SK-N-SH (cell line): ENCODE data around the gene VDAC1. TPM values are rescaled to one million over a fixed set of nuclear protein-coding genes. Genes with fewer than 3 reads are reported as not detected.

Experiments used
- CTCF ChIA-PET: fragments of 300-600, 350-600 bp; formaldehyde crosslinking; extraction: SDS; loops from one replicate; lab custom pipeline; 2021; lab: Yijun Ruan, JAX
- POLR2A ChIA-PET: fragments of 350-600 bp; sonication (Branson Sonifier 250); formaldehyde crosslinking; extraction: SDS; loops from one replicate; lab custom pipeline; 2020; ENCODE audit warnings: antibody characterized with exemption, inconsistent platforms; lab: Yijun Ruan, JAX
- DNase-seq: peaks from one replicate; pipeline ENCODE4 v3.0.0; 2012
- H2AFZ ChIP-seq: fragments of 200-600 bp; sonication (generic); 2 replicates; pipeline ENCODE4 v1.8.1; 2016; ENCODE audit warnings: antibody characterized with exemption, mild to moderate bottlenecking, low read depth
- H3F3A ChIP-seq: fragments of 200-600 bp; sonication (generic); replicated peaks from 2 replicates; pipeline ENCODE3; 2016; ENCODE audit warnings: antibody characterized with exemption, mild to moderate bottlenecking; ENCODE audit not compliant: insufficient read depth
- H3K27ac ChIP-seq, 2 experiments: fragments of 200-500 bp in 1 of 2; fragments of 200-600 bp in 1 of 2; sonication (Bioruptor generic) in 1 of 2; sonication (generic), shearing (Covaris generic) in 1 of 2; 2 replicates each; pipeline versions ENCODE4 v1.5.1 to v1.6.1; 2014 to 2016; ENCODE audit warnings: low read depth in 2 of 2, inconsistent platforms in 1 of 2, low read length in 1 of 2, mild to moderate bottlenecking in 1 of 2, mixed read lengths in 1 of 2
- H3K27me3 ChIP-seq: fragments of 200-600 bp; sonication (generic), shearing (Covaris generic); 2 replicates; pipeline ENCODE4 v1.6.1; 2016; ENCODE audit warnings: mixed run types; ENCODE audit not compliant: insufficient read depth
- H3K36me3 ChIP-seq, 2 experiments: fragments of 200-500 bp in 1 of 2; fragments of 200-600 bp in 1 of 2; sonication (Bioruptor generic) in 1 of 2; sonication (generic) in 1 of 2; replicated peaks in 1 of 2; 2 replicates each; pipeline versions ENCODE3 to v1.5.1; 2014 to 2016; ENCODE audit warnings: low read length in 1 of 2, mild to moderate bottlenecking in 1 of 2; ENCODE audit not compliant: insufficient read depth in 2 of 2, control insufficient read depth in 1 of 2
- H3K4me1 ChIP-seq, 2 experiments: fragments of 200-500 bp in 1 of 2; fragments of 200-600 bp in 1 of 2; sonication (Bioruptor generic) in 1 of 2; sonication (generic), shearing (Covaris generic) in 1 of 2; 2 replicates each; pipeline versions ENCODE4 v1.5.1 to v1.6.1; 2014 to 2016; ENCODE audit warnings: low read depth in 1 of 2, low read length in 1 of 2, mixed run types in 1 of 2; ENCODE audit not compliant: insufficient read depth in 2 of 2, control insufficient read depth in 1 of 2
- H3K4me2 ChIP-seq: fragments of 200-600 bp; sonication (generic), shearing (Covaris generic); 2 replicates; pipeline ENCODE4 v1.6.1; 2017; ENCODE audit warnings: mixed run types
- H3K4me3 ChIP-seq, 2 experiments: fragments of 200-500 bp in 1 of 2; fragments of 200-600 bp in 1 of 2; sonication (Bioruptor generic) in 1 of 2; sonication (generic), shearing (Covaris generic) in 1 of 2; 2 replicates each; pipeline versions ENCODE4 v1.5.1 to v1.8.1; 2014 to 2016; ENCODE audit warnings: low read depth in 2 of 2, inconsistent platforms in 1 of 2, low read length in 1 of 2, mild to moderate bottlenecking in 1 of 2, mixed read lengths in 1 of 2, moderate library complexity in 1 of 2
- H3K79me2 ChIP-seq: fragments of 200-600 bp; sonication (generic); 2 replicates; pipeline ENCODE4 v1.8.1; 2017; ENCODE audit warnings: mild to moderate bottlenecking; ENCODE audit not compliant: insufficient read depth
- H3K9ac ChIP-seq: fragments of 200-600 bp; sonication (generic); 2 replicates; pipeline ENCODE4 v1.6.1; 2017; ENCODE audit warnings: mixed run types
- H3K9me2 ChIP-seq: fragments of 200-600 bp; sonication (generic); 2 replicates; pipeline ENCODE4 v1.6.1; 2017; ENCODE audit warnings: mixed run types
- H3K9me3 ChIP-seq: fragments of 200-600 bp; sonication (generic); 2 replicates; pipeline ENCODE4 v1.6.1; 2017; ENCODE audit warnings: mixed run types, mild to moderate bottlenecking, moderate library complexity
- H4K20me1 ChIP-seq: fragments of 200-600 bp; sonication (generic); 2 replicates; pipeline ENCODE4 v1.6.1; 2017; ENCODE audit warnings: mild to moderate bottlenecking, mixed run types; ENCODE audit not compliant: insufficient read depth
- EP300 ChIP-seq, 2 experiments: IDR thresholded peaks; 2 replicates each; pipeline versions ENCODE4 v1.4.0 to v1.6.1; 2012; ENCODE audit warnings: borderline replicate concordance in 1 of 2, low read depth in 1 of 2, low read length in 1 of 2
- FOSL2 ChIP-seq: IDR thresholded peaks from 2 replicates; pipeline ENCODE4 v1.4.0; 2012; ENCODE audit warnings: low read depth, mild to moderate bottlenecking, moderate library complexity, borderline replicate concordance
- FOXM1 ChIP-seq: IDR thresholded peaks from 2 replicates; pipeline ENCODE4 v1.4.0; 2012; ENCODE audit warnings: low read depth, mild to moderate bottlenecking
- GATA2 ChIP-seq: sonication (generic); formaldehyde crosslinking; IDR thresholded peaks from 2 replicates; pipeline ENCODE4 v1.5.0; 2020; ENCODE audit warnings: mild to moderate bottlenecking, missing genetic modification reagents
- MAX ChIP-seq: IDR thresholded peaks from 2 replicates; pipeline ENCODE4 v1.4.0; 2012; ENCODE audit warnings: low read depth
- PBX3 ChIP-seq: IDR thresholded peaks from 2 replicates; pipeline ENCODE4; 2012
- RCOR1 ChIP-seq: fragments of 150-350 bp; IDR thresholded peaks from 2 replicates; pipeline ENCODE4 v1.6.1; 2017; ENCODE audit warnings: antibody characterized with exemption, low read length
- RFX5 ChIP-seq: IDR thresholded peaks from 2 replicates; pipeline ENCODE4 v1.6.1; 2012; ENCODE audit warnings: mild to moderate bottlenecking, improper control_type of control experiment, low read length
- SIN3A ChIP-seq: IDR thresholded peaks from 2 replicates; pipeline ENCODE4 v1.6.1; 2012; ENCODE audit warnings: low read depth, mild to moderate bottlenecking, low read length, moderate library complexity, borderline replicate concordance
- SMC3 ChIP-seq: IDR thresholded peaks from 2 replicates; pipeline ENCODE4 v1.6.1; 2012; ENCODE audit warnings: low read depth, low read length, improper control_type of control experiment
- TAF1 ChIP-seq: IDR thresholded peaks from 2 replicates; pipeline ENCODE4 v1.6.1; 2012; ENCODE audit warnings: low read depth, mild to moderate bottlenecking, low read length, moderate library complexity, borderline replicate concordance
- TCF12 ChIP-seq: IDR thresholded peaks from 2 replicates; pipeline ENCODE4 v1.4.0; 2012
- USF1 ChIP-seq: IDR thresholded peaks from 2 replicates; pipeline ENCODE4 v1.4.0; 2012; ENCODE audit warnings: low read depth, borderline replicate concordance
- YY1 ChIP-seq: IDR thresholded peaks from 2 replicates; pipeline ENCODE4 v1.4.0; 2012; ENCODE audit warnings: low read depth, mild to moderate bottlenecking
- WGBS: methylation state at CpG from one replicate; pipeline ENCODE4 v1.1.6; 2017; ENCODE audit warnings: low lambda C conversion rate; 5-methylcytosine and 5-hydroxymethylcytosine counted together
- polyA plus RNA-seq, 3 experiments: library from polyadenylated mRNA; depleted of rRNA; stranded (reverse); fragments of >200 nt; gene quantifications; 2 replicates each; pipeline ENCODE4 v1.2.3, GENCODE V29; 2012
- TF ChIP-seq, protein P1 (sequence below): IDR thresholded peaks from 2 replicates; pipeline ENCODE4 v1.6.1; 2012; ENCODE audit warnings: mild to moderate bottlenecking, low read depth, low read length, moderate library complexity
- TF ChIP-seq, protein P2 (sequence below): IDR thresholded peaks from 2 replicates; pipeline ENCODE4 v1.4.0; 2012; ENCODE audit warnings: low read depth, borderline replicate concordance

Gene VDAC1
- polyA plus RNA-seq, 1 of the 3 experiments (the other 2 are of a cell fraction), result 166 TPM

DNA sequence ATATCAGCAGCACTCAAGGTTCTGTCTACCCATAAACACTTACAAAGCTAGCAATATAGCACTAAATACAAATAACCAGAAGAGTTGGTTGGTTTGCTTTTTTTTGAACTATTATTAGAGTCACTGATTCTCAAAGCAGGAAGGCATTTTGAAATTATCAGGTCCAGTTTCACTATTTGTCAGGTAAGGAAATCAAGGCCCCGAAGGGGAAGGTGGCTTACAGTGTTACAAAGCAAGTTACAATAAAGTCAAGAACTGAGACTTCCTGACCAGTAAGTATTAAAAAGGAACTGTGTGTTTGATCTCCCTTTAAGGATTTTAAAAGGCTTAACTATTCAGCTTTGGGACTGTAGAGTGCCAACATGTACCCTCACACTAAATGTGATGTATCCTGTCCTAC lies 47.2 kb downstream of the VDAC1 start:
- H3K9me3 ChIP-seq, result no peaks in the 10 kb centered on the region
- DNase-seq, result no peak
- peaks cover 31% of the 10 kb centered on the region for H3F3A ChIP-seq
- TF ChIP-seq MAX, result no peak
- TF ChIP-seq RFX5, result no peak
- TF ChIP-seq TAF1, result no peak
- no peak for TF ChIP-seq FOXM1
- TF ChIP-seq EP300 (IDR thresholded peaks at IDR 0.05; ENCODE audit: borderline replicate concordance in 1 of 2, low read depth in 1 of 2, low read length in 1 of 2), result no peak
- no peak for TF ChIP-seq USF1
- TF ChIP-seq TCF12, result no peak
- no peak for TF ChIP-seq FOSL2
- TF ChIP-seq PBX3, result no peak
- no peak for TF ChIP-seq RCOR1
- TF ChIP-seq, protein P1, sequence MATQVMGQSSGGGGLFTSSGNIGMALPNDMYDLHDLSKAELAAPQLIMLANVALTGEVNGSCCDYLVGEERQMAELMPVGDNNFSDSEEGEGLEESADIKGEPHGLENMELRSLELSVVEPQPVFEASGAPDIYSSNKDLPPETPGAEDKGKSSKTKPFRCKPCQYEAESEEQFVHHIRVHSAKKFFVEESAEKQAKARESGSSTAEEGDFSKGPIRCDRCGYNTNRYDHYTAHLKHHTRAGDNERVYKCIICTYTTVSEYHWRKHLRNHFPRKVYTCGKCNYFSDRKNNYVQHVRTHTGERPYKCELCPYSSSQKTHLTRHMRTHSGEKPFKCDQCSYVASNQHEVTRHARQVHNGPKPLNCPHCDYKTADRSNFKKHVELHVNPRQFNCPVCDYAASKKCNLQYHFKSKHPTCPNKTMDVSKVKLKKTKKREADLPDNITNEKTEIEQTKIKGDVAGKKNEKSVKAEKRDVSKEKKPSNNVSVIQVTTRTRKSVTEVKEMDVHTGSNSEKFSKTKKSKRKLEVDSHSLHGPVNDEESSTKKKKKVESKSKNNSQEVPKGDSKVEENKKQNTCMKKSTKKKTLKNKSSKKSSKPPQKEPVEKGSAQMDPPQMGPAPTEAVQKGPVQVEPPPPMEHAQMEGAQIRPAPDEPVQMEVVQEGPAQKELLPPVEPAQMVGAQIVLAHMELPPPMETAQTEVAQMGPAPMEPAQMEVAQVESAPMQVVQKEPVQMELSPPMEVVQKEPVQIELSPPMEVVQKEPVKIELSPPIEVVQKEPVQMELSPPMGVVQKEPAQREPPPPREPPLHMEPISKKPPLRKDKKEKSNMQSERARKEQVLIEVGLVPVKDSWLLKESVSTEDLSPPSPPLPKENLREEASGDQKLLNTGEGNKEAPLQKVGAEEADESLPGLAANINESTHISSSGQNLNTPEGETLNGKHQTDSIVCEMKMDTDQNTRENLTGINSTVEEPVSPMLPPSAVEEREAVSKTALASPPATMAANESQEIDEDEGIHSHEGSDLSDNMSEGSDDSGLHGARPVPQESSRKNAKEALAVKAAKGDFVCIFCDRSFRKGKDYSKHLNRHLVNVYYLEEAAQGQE, result no peak
- TF ChIP-seq, protein P2, sequence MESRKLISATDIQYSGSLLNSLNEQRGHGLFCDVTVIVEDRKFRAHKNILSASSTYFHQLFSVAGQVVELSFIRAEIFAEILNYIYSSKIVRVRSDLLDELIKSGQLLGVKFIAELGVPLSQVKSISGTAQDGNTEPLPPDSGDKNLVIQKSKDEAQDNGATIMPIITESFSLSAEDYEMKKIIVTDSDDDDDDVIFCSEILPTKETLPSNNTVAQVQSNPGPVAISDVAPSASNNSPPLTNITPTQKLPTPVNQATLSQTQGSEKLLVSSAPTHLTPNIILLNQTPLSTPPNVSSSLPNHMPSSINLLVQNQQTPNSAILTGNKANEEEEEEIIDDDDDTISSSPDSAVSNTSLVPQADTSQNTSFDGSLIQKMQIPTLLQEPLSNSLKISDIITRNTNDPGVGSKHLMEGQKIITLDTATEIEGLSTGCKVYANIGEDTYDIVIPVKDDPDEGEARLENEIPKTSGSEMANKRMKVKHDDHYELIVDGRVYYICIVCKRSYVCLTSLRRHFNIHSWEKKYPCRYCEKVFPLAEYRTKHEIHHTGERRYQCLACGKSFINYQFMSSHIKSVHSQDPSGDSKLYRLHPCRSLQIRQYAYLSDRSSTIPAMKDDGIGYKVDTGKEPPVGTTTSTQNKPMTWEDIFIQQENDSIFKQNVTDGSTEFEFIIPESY, result no peak
- TF ChIP-seq SMC3, result no peak
- TF ChIP-seq GATA2 (CRISPR knock-in tag), result no peak
- TF ChIP-seq YY1, result no peak
- no peak for TF ChIP-seq SIN3A
- TF ChIP-seq, all 33 proteins: peak for 0
- Histone ChIP-seq H4K20me1 (peaks cover 7% of the 10 kb centered on the region), H3K4me3 (no peak overlapping the region), H3K27ac (no peak overlapping the region), H3K9me2 (no peaks in the 10 kb centered on the region), H3K27me3 (no peaks in the 10 kb centered on the region), H3K4me2 (no peak overlapping the region), H3K9ac (no peak overlapping the region), H3K36me3 (peaks cover 39 to 41% of the 10 kb centered on the region in 2 experiments), H2AFZ (no peak overlapping the region), H3K4me1 (peaks cover 3 to 7% of the 10 kb centered on the region in 2 experiments; a peak in 2 of 4 replicates), H3K79me2 (peaks cover 40% of the 10 kb centered on the region)
- WGBS, result 95% methylated on average over 1 of the region's 1 CpG
- CTCF ChIA-PET, result interaction anchor here (2.0 kb wide), 1 partner anchor 534 kb away, joined by 6 read pairs; no protein-coding TSS in a partner anchor
- POLR2A ChIA-PET, result no interaction called here
